Measurements from ENCODE around the gene AKAP12.
A peak's percentile ranks its signal among the peaks of the same experiment; 100 is the strongest.

The AKAP12 gene, protein sequence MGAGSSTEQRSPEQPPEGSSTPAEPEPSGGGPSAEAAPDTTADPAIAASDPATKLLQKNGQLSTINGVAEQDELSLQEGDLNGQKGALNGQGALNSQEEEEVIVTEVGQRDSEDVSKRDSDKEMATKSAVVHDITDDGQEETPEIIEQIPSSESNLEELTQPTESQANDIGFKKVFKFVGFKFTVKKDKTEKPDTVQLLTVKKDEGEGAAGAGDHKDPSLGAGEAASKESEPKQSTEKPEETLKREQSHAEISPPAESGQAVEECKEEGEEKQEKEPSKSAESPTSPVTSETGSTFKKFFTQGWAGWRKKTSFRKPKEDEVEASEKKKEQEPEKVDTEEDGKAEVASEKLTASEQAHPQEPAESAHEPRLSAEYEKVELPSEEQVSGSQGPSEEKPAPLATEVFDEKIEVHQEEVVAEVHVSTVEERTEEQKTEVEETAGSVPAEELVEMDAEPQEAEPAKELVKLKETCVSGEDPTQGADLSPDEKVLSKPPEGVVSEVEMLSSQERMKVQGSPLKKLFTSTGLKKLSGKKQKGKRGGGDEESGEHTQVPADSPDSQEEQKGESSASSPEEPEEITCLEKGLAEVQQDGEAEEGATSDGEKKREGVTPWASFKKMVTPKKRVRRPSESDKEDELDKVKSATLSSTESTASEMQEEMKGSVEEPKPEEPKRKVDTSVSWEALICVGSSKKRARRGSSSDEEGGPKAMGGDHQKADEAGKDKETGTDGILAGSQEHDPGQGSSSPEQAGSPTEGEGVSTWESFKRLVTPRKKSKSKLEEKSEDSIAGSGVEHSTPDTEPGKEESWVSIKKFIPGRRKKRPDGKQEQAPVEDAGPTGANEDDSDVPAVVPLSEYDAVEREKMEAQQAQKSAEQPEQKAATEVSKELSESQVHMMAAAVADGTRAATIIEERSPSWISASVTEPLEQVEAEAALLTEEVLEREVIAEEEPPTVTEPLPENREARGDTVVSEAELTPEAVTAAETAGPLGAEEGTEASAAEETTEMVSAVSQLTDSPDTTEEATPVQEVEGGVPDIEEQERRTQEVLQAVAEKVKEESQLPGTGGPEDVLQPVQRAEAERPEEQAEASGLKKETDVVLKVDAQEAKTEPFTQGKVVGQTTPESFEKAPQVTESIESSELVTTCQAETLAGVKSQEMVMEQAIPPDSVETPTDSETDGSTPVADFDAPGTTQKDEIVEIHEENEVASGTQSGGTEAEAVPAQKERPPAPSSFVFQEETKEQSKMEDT (N-terminal part only)

DNA sequence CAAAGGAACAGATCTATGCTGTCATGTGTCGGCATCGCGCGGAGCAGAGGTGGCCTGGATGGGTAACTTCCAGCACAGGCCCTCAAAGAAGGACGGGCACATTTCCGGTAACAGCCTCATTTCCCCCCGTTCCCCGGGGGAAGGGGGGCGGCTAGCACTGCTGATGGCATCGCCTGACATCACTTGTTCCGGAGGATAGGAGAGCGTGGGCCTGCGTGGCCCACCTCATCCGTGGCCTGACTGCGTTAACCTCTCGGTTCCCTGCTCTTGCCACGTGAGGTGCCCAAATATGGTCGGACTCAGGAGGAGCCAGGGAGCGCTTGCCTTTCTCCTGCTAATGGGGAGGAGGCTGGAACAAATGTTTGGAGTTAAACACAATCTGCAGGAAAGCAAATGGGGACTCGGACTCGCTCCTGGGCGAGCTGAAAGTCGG lies at the start of gene AKAP12:
TSS of gene AKAP12 (plus strand) at position 365 of the 433 bp plus-strand sequence. CDS start 596 bp downstream, outside the sequence.
- DNase-seq, result peak in 1 of 2 experiments; percentile 6

DNA sequence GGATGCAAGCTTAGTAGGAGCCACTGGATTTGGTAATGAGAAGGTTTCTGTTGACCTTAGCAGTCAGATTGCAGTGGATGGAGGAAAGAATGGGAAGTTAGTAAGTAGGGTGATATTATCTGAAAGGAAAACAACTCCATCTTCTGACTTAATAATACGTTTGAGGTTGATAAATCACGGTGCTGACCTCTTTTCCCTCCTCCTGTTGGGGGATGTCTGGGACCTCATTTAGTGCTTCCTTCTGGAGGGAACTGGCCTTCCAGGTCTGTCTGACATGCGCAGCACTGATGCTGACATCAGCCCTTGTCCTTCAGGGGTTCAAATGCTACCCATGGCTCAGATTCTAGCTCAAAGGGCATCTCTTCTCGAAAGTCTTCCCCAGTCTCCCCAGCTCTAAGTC lies 48.2 kb upstream of the AKAP12 start:
- no peak for DNase-seq

DNA sequence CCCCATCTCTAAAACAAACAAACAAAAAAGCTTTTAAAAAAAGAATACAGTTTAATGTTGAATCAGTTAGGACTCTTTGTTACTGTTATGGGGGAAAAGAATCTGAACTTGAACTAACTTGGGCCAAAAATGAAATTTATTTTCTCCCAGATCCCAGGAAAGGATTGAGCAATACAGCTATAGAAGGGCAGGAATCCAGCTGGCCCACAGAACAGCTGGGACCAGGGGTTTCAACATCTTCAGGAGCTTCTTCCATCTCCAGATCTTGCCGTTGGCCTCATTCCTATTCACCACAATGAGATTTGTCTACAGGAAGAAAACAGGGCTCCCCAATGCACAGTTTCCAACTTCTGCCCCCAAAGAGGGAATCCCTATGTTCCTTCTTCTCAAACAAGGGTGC lies 43.2 kb upstream of the AKAP12 start:
- no peak for DNase-seq

DNA sequence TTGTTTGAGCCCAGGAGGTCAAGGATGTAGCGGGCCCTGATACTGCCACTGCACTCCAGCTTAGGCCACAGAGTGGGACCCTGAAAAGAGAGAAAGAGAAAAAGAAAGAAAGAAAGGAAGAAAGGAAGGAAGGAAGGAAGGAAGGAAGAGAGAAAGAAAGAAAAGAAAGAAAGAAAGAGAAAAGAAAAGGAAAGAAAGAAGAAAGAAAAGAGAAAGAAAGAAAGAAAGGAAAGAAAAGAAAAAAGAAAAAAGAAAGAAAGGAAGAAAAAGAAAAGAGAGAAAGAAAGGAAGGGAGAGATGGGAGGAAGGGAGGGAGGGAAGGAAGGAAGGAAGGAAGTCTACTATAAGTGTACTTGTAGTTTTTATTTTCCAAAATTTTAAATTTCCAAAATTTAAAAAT lies 42.2 kb upstream of the AKAP12 start:
- DNase-seq, result no peak

DNA sequence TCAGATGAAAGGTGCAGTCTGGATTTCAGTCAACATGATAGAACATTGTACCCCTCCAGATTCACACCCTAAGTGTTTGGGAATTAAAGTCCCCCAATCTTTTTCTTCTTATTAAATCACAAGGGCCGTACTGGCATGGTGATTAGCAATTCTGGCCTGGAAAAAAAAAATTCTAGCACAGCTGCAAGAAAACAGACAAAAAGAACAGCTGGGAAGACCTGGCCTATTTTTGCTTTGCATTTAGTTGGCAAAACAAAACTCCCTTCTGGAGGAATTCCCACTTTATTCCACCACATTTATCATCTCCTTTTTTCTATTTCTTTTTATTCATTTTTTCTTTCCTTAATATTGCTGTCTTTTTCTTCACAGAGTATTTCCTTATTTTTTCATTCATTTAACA lies 39.8 kb upstream of the AKAP12 start:
- no peak for DNase-seq

DNA sequence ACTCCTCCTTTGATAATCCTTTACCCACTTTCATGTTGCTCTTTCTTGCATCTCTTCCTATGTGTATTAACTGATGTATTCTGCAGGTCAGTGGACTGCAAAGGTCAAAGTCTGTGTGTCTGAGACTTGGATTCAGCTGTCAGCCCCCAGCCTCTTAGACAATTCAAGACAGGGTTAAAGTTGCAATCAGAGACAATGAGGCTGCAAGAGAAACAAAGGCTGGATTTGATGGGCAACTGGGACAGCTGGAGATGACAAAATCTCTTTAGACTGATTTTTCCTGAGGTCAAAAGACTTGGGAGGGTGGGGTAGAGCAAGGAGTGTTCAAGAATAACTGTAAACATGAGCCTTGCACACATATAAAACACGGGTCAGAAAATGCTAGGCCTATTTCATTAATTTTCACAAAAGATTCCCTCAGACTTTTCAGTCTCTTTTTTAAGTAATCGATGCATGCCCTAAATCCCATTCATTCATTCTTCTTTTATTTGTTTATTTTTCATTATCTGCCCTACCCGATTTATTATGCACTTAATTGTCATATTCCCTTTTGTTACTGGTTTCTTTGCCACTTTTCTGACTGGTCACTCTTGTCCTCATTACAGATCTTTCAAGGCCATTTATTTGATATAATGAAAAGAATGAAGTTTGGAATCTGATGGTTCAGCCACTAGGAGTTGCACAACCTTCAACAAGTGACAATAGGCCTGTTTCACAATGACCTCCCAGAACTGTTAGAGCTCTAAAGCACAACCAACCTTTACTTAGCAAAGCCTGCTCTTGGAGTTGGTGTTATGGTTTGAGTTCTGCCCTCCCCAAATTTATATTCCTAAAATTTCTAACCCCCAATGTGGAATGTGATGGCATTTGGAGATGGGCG lies 33.8 kb upstream of the AKAP12 start:
- no peak for DNase-seq

DNA sequence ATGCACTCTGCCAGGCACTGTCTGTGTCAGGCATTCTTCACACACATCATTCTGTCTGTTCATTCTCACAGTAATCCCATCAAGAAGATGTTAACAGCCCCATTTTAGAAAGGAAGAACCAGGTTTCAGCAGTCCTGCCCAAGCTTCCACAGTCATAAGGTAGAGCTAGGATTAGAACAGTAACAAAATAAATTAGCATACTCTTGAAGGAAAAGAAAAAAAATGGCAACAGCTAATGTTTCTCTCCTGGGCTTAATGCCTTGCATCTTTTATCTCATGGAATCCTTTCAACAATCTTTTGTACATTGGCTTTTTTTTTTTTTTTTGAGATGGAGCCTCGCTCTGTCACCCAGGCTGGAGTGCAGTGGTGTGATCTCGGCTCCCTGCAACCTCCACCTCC lies 32.1 kb upstream of the AKAP12 start:
- DNase-seq, result no peak

DNA sequence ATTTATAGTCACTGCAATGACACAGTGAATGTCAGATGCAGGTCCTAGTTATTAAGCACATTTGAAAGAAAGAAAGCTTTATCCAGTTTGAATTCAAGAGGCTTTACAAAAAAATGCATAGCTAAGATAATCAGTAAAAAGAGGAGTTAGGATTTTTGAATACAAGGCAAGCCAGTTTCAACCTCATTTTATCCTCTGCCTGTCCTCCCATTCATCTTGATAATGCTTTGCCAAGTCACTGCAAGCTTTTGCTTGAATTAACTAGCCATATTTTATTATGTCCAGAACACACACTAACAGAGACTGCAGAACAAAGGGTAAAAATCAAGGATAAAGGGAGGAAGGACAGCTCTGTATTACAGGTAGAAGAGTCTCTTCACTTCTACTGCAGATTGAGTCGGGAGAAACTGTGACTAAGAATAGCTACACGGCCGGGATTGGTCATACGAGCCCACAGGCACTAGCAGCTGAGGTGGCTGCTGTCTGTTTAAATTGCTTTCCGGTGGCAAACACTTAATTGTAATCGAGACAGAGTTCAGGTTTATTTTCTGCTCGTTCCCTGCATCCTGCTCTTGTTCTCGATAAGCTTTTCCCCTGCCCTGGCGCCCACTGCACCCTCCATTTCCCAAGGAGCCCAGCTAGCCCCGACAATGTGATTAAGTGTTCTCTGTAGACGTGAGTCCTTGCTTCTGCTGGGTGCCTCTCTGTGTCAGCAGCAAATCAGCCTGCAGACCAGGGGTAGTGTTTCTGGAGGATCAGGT lies 30.5 kb upstream of the AKAP12 start:
- no peak for DNase-seq

DNA sequence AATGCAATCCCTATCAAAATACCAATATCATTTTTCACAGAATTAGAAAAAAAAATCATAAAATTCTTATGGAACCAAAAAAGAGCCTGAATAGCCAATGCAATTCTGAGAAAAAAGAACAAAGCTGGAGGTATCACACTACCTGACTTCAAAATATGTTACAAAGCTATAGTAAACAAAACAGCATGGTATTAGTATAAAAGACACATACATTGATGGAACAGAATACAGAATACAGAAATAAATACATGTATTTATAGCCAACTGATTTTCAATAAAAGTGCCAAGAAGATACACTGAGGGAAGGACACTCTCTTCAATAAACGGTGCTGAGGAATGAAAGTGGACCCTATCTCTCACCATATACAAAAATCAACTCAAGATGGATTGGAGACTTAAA lies 28.7 kb upstream of the AKAP12 start:
- no peak for DNase-seq

DNA sequence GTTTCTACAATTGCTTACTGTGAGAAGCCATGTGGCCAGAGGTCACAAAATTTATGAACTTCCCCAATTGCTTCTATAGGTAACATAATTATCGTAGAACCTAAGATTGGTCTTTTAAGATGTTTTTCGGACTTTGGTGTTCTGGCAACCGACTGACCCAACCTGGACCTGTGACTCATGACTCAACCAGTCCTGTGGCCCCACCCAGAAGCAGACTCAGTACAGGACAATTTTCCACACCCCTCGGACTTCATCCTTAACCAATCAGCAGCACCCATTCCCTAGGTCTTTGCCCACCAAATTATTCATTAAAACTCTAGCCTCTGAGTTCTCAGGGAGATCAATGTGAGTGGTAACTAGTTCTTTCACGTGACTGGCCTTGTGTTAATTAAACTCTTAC lies 26.4 kb upstream of the AKAP12 start:
- DNase-seq, result no peak

DNA sequence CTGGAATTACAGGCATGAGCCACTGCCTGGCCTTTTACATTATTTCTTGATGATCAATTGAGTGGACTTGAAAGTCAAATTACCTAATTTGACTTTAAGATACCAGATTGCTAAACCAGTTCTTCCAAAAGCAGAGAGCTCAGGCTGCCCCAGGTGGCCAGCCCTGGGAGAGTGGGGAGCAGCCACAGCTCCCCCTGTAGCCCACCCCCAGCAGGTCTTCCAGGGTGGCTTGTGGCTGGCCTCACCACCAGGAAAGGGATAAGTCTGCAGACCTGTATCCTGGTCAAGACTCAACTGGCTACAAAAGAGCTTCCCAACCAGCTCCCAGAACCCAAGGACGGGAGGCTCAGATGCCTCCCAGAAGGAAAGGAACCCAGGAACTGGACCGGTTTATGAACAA lies 23.8 kb upstream of the AKAP12 start:
- no peak for DNase-seq

DNA sequence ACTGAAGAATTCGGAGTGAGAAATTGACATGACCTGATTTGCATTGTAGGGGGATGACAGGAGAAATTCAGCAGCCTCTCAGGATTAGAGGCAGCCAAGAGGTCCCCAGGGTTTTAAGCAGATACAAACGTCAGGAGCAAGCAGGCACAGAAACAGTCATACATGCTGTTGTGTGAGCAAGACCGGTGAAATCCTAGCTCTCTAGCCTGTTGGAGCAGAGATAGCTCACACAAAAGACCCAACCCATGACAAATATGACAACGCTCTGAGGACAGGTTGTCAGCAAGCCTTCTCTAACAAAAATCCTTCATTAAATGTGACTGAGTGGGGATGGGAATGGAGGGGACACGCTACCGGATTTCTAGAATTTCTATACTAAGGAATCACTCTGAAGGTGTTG lies 23.0 kb upstream of the AKAP12 start:
- DNase-seq, result no peak

DNA sequence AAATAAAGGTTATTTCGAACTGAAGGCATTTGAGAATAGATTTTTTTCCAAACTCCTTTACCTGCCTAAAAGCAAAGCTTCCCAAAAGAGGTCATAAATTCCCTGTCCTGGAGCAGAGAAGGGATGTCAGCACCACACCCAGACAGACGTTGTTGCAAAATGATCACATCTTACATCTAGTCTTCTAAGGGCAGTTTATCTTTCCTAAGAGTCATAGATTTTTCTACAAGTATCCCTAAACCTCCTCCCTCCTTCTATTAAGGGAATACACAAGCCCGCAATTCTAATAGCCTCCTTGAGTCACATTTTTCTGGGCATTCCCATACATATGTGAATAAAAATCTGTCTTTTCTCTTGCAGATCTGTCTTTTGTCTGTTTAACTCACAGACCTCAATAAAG lies 20.6 kb upstream of the AKAP12 start:
- DNase-seq, result no peak

DNA sequence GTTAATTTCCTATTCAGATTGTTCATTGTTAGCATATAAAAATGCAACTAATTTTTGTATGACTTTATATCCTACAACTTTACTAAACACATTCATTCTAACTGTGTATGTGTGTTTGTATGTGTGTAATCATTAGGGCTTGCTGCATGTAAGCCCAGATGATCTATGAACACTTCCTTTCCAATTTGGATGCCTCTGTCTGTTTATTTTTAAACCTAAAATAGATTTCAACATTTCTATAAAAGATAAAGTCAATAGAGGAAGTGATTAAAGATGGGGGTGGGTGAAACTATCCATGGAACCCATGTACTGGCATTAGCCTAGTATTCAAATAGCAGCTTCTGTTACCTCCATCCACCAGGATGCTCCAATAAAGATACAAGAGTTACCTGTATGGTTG lies 15.7 kb upstream of the AKAP12 start:
- DNase-seq, result no peak

DNA sequence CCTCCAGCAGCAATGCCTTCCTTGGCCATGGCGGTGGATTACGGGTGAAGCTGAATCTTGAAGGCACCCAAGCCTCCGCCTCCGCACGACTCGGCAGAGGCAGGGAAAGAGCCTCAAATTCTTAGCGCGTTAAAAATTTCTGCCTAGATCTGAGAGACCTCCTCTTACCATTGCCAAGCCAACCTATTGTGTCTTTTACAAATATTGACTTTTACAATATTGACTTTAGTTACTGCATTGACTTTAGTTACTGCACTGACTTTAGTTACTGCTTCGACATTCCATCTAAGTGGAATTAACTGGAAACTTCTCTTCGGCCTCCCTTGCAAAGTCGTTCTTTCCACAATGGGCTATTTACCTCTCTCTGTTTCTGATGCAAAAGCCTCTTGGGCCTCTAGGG lies 13.8 kb upstream of the AKAP12 start:
- no peak for DNase-seq

DNA sequence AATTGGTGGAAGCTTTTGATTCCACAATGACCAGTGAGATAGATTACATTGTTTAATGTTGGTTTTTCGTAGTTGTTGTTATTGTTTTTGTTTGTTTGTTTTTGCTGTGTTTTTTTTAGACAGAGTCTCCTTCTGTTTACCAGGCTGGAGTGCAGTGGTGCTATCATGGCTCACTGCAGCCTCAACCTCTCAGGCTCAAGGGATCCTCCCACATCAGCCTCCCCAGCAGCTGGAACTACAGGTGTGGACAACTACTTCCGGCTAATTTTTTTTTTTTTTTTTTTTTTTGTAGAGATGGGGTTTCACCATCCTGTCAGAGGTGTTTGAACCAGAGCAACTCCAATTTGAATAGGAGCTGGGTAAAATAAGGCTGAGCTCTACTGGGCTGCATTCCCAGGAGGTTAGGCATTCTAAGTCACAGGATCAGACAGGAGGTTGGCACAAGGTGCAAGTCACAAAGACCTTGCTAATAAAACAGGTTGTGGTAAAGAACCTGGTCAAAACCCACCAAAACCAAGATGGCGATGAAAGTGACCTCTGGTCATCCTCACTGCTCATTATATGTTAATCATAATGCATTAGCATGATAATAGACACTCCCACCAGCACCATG lies 10.9 kb upstream of the AKAP12 start:
- DNase-seq, result no peak

DNA sequence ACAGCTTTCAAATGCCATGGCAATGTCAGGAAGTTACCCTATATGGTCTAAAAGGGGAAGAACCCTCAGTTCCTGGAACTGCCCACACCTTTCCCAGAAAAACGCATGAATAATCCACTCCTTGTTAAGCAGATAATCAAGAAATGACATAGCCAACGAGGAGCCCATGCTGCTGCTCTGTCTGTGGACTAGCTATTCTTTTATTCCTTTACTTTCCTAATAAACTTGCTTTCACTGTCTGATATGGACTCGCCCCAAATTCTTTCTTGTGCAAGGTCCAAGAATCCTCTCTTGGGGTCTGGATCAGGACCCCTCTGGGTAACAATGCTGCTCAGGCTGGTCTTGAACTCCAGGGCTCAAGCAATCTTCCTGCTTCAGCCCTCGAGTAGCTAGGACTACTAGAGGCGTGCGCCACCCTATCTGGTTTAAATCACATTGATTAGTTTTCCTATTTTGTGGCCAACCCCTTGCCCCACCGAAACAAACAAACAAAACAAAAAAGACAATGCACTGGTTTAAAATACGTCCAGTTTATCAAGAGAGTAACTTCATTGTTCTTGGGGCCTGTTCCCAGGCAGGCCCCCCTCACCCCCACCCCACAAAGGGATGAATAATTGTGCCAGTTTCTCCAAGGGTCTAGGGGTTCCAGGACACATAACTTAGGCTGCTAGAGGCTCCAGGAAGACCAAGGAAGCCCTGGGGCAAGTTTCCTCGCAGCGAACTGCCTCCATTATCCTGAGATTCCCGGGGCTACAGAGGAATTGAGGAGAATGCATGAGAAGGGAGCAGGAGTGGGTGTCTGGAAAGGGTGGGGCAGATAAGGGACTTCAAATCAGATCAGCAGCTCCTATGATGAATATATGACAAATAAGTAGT lies 10.1 kb upstream of the AKAP12 start:
- peak; percentile 67 to 76 for DNase-seq

DNA sequence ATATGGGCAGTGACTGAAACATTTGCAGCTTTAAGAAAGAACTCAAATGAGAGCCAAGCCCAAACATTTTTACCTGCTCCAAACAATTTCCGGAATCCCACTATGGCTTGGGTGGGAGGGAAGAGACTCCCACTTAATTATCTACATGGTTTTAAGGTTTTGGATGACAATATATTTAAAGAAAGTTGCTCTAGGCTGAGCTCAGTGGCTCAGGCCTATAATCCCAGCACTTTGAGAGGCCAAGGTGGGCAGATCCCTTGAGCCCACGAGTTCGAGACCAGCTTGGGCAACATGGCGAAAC lies 9.5 kb upstream of the AKAP12 start:
- no peak for DNase-seq

DNA sequence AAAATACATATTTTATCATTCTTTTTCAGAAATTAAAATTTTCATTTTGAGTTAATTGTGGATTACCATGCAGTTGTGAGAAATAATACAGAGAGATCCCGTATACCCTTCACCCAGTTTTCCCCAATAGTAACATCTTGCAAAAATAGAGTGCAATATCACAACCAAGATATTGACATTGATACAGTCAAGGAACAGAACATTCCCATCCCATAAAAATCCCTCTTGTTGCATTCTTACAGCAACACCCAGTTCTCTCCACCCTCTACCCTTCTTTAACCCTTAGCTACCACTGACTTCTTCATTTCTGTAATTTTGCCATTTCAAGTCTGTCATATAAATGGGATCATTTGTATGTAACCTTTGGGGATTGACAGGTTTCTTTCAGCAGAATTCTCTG lies 6.9 kb upstream of the AKAP12 start:
- DNase-seq, result no peak

DNA sequence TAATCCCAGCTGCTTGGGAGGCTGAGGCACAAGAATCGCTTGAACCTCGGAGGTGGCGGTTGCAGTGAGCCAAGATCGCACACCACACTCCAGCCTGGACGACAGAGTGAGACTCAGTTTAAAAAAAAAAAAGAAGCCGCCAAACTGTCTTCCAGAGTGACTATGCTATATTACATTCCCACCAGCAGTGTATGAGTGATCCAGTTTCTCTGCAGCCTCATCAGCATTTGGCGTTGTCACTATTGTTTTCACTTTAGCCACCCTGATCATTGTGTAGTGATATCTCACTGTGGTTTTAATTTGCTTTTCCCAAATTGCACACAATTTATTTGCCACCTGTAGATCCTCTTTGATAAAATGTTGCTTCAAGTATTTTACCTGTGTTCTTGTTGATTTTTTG lies 6.0 kb upstream of the AKAP12 start:
- no peak for DNase-seq

Data from activated CD4-positive, alpha-beta T cell treated with anti-CD3 and anti-CD28 coated beads, Interleukin-2, amount 50 U/mL, for 48 hours (primary cell).